GM12864 (cell line): Measurements from ENCODE around the gene IQGAP1.
A peak's percentile ranks its signal among the peaks of the same experiment; 100 is the strongest.

Experiments
- DNase-seq: peaks from one replicate; pipeline ENCODE4 v3.0.0-alpha.2; 2011; ENCODE audit warnings: low read depth
- H3K4me3 ChIP-seq: 2 replicates; pipeline ENCODE4 v1.5.1; 2011; ENCODE audit warnings: mild to moderate bottlenecking, low read depth, low read length, control low read depth
- CTCF ChIP-seq: IDR thresholded peaks from 2 replicates; pipeline ENCODE4 v1.5.1; 2011; ENCODE audit warnings: low read depth, mild to moderate bottlenecking, moderate library complexity, low read length, control low read depth, inconsistent platforms; ENCODE audit errors: missing control alignments

Gene IQGAP1

GRCh38 chr15:90348456-90348855 lies 39.6 kb upstream of the IQGAP1 start:
- DNase-seq: no peak
- no peak for TF ChIP-seq CTCF
- H3K4me3 ChIP-seq: no peak overlapping the region

- no peak overlapping the region for H3K4me3 ChIP-seq
- no peak for TF ChIP-seq CTCF
- no peak for DNase-seq
Observed at GRCh38 chr15:90349072-90349471, 39.0 kb upstream of the IQGAP1 start.

- no peak overlapping the region for H3K4me3 ChIP-seq
- no peak for DNase-seq
- TF ChIP-seq CTCF: no peak
Observed at GRCh38 chr15:90349821-90350220, 38.2 kb upstream of the IQGAP1 start.

- H3K4me3 ChIP-seq: peak overlapping the region; percentile 75
- TF ChIP-seq CTCF: no peak
- no peak for DNase-seq
Observed at GRCh38 chr15:90351479-90352106, 36.4 kb upstream of the IQGAP1 start.

- DNase-seq: peak; percentile 95
- TF ChIP-seq CTCF: no peak
- H3K4me3 ChIP-seq: peak within 1 kb of the TSS; percentile 75
Observed at GRCh38 chr15:90352107-90352893, 35.7 kb upstream of the IQGAP1 start, which contains the start of gene ZNF774. Gene ZNF774, plus strand, starts transcription at chr15:90352284. Its CDS starts 2,377 bp downstream, at chr15:90354661.

- no peak for TF ChIP-seq CTCF
- H3K4me3 ChIP-seq: no peak overlapping the region
- no peak for DNase-seq
Observed at GRCh38 chr15:90354986-90355385, 33.1 kb upstream of the IQGAP1 start.
